Measurements from ENCODE around the gene TUBB2A.

GRCh38 chr6:3195695-3196497 is 38.6 kb upstream of the TUBB2A start:
- no peak for TF ChIP-seq MAX (IDR thresholded peaks at IDR 0.05)
- peak; percentile 76 for TF ChIP-seq RAD21 (IDR thresholded peaks at IDR 0.05; ENCODE audit: low read depth)
- no peak for TF ChIP-seq EGR1 (IDR thresholded peaks at IDR 0.05; ENCODE audit: low read depth)
- TF ChIP-seq POLR2A (IDR thresholded peaks at IDR 0.05; ENCODE audit: borderline replicate concordance, extremely low read depth, insufficient read depth, insufficient read length), result no peak
- TF ChIP-seq CTCF (IDR thresholded peaks at IDR 0.05 in 2 of 3, conservative IDR thresholded peaks at IDR 0.05 in 1 of 3; ENCODE audit: borderline replicate concordance in 1 of 3, insufficient read depth in 1 of 3, low read depth in 2 of 3, low read length in 2 of 3), result peak; percentile 14 to 55 (median 45); a peak in 4 of 6 replicates
- TF ChIP-seq SP1 (IDR thresholded peaks at IDR 0.05; ENCODE audit: low read depth), result no peak
- no peak for TF ChIP-seq SRF (IDR thresholded peaks at IDR 0.05; ENCODE audit: low read depth)
- TF ChIP-seq POLR2AphosphoS5 (IDR thresholded peaks at IDR 0.05; ENCODE audit: low read depth, low read length), result no peak
- TF ChIP-seq CEBPB (IDR thresholded peaks at IDR 0.05; ENCODE audit: low read depth), result no peak
- TF ChIP-seq ZNF274 (IDR thresholded peaks at IDR 0.05; ENCODE audit: low read depth, low read length), result no peak
- TF ChIP-seq SIN3A (IDR thresholded peaks at IDR 0.05; ENCODE audit: low read depth), result no peak
- TF ChIP-seq REST (IDR thresholded peaks at IDR 0.05; ENCODE audit: low read depth), result no peak
